A549 (cell line): Measurements from ENCODE around the gene BCAS4. TPM values are rescaled to one million over a fixed set of nuclear protein-coding genes. Genes with fewer than 3 reads are reported as not detected.

ENCODE experiments used
- ATAC-seq, 2 experiments: fragments of 200-7000 bp in 1 of 2; fragments of >200 bp in 1 of 2; cut with Nextera tagmentation in 1 of 2; cut with Tn5 transposase in 1 of 2; 3 replicates each; pipeline versions ENCODE4 v1.8.0 to v1.9.1; 2018 to 2020; ENCODE audit warnings: mild to moderate bottlenecking in 1 of 2, moderate library complexity in 1 of 2
- CTCF ChIA-PET: fragments of 300-600 bp; sonication (Branson Sonifier 250); formaldehyde crosslinking; extraction: SDS; loops from one replicate; lab custom pipeline; 2021; ENCODE audit warnings: antibody characterized with exemption, inconsistent platforms; lab: Yijun Ruan, JAX
- POLR2A ChIA-PET: fragments of 350-600 bp; formaldehyde crosslinking; extraction: SDS; loops from one replicate; lab custom pipeline; 2021; ENCODE audit warnings: antibody characterized with exemption, inconsistent platforms; lab: Yijun Ruan, JAX
- DNase-seq, 2 experiments: peaks; one replicate each; pipeline versions ENCODE4 v3.0.0 to v3.0.0-alpha.2; 2011 to 2016; ENCODE audit warnings: low read depth in 1 of 2, low spot score in 1 of 2
- FAIRE-seq: peaks from 2 replicates; lab custom pipeline; 2011; peaks lifted over from hg19 to GRCh38; lab: Jason Lieb, UNC
- H3K27ac ChIP-seq, 2 experiments: fragments of >200 bp; sonication (Bioruptor Twin); formaldehyde crosslinking; 3 replicates each; pipeline ENCODE4 v1.5.1; 2016 to 2017
- H3K4me1 ChIP-seq: fragments of >200 bp; sonication (Bioruptor Twin); formaldehyde crosslinking; 3 replicates; pipeline ENCODE4 v1.6.1; 2016
- H3K4me2 ChIP-seq: fragments of >200 bp; sonication (Bioruptor Twin); formaldehyde crosslinking; 3 replicates; pipeline ENCODE4 v1.6.1; 2016
- H3K4me3 ChIP-seq: fragments of >200 bp; sonication (Bioruptor Twin); formaldehyde crosslinking; 3 replicates; pipeline ENCODE4 v1.5.1; 2016
- H3K9me3 ChIP-seq: fragments of >200 bp; sonication (Bioruptor Twin); formaldehyde crosslinking; 3 replicates; pipeline ENCODE4 v1.6.1; 2016
- ATOH8 ChIP-seq: fragments of 250-450 bp; sonication (Bioruptor Pico); IDR thresholded peaks from 2 replicates; pipeline ENCODE4 v1.5.0; 2020; ENCODE audit warnings: low read depth, mild to moderate bottlenecking, moderate library complexity
- E2F6 ChIP-seq: IDR thresholded peaks from 2 replicates; pipeline ENCODE4 v1.6.1; 2012; ENCODE audit warnings: low read depth, borderline replicate concordance
- EHF ChIP-seq: fragments of 250-450 bp; sonication (Bioruptor Pico); IDR thresholded peaks from 2 replicates; pipeline ENCODE4 v1.5.0; 2020; ENCODE audit warnings: mild to moderate bottlenecking
- EHMT2 ChIP-seq: fragments of 200-600 bp; sonication (generic); IDR thresholded peaks from 2 replicates; pipeline ENCODE4 v1.6.1; 2016; ENCODE audit warnings: antibody characterized with exemption, low read depth, mild to moderate bottlenecking, moderate library complexity
- FOXS1 ChIP-seq: fragments of 250-450 bp; sonication (Bioruptor Pico); IDR thresholded peaks from 2 replicates; pipeline ENCODE4 v1.5.0; 2020; ENCODE audit warnings: mild to moderate bottlenecking, moderate library complexity
- HDAC2 ChIP-seq: fragments of 200-600 bp; sonication (generic); IDR thresholded peaks from 2 replicates; pipeline ENCODE4 v1.6.1; 2016
- HOXA7 ChIP-seq: fragments of 250-450 bp; sonication (Bioruptor Pico); IDR thresholded peaks from 2 replicates; pipeline ENCODE4 v1.5.0; 2020; ENCODE audit warnings: mild to moderate bottlenecking, moderate library complexity
- HOXB13 ChIP-seq: fragments of 250-450 bp; sonication (Bioruptor Pico); IDR thresholded peaks from 2 replicates; pipeline ENCODE4 v1.5.0; 2020; ENCODE audit warnings: low read depth, mild to moderate bottlenecking, moderate library complexity
- JUNB ChIP-seq: fragments of >200 bp; sonication (Bioruptor Twin); formaldehyde crosslinking; IDR thresholded peaks from 2 replicates; pipeline ENCODE4 v1.6.1; 2016
- KDM5A ChIP-seq: fragments of 200-600 bp; sonication (generic); IDR thresholded peaks from 2 replicates; pipeline ENCODE4 v1.6.1; 2016; ENCODE audit warnings: antibody characterized with exemption, mild to moderate bottlenecking
- MAX ChIP-seq: IDR thresholded peaks from 2 replicates; pipeline ENCODE4 v1.6.1; 2012
- NFE2L2 ChIP-seq: fragments of 150-350 bp; conservative IDR thresholded peaks from 2 replicates; pipeline ENCODE4 v1.6.1; 2014; ENCODE audit warnings: low read length
- NR3C1 ChIP-seq: fragments of >200 bp; sonication (Bioruptor Twin); formaldehyde crosslinking; IDR thresholded peaks from 3 replicates; pipeline ENCODE4 v1.6.1; 2017
- PHF8 ChIP-seq: fragments of 200-600 bp; sonication (generic); IDR thresholded peaks from 2 replicates; pipeline ENCODE4 v1.6.1; 2016; ENCODE audit warnings: low read depth, mild to moderate bottlenecking, antibody characterized with exemption, moderate library complexity, borderline replicate concordance
- RAD21 ChIP-seq, 2 experiments: fragments of >200 bp in 1 of 2; sonication (Bioruptor Twin) in 1 of 2; formaldehyde crosslinking in 1 of 2; IDR thresholded peaks in 1 of 2; conservative IDR thresholded peaks in 1 of 2; 2 replicates in 1 of 2; 3 replicates in 1 of 2; pipeline ENCODE4 v1.6.1; 2012 to 2018; ENCODE audit warnings: inconsistent platforms in 1 of 2
- RARB ChIP-seq: fragments of 250-450 bp; sonication (Bioruptor Pico); IDR thresholded peaks from 2 replicates; pipeline ENCODE4 v1.8.0; 2021; ENCODE audit warnings: mild to moderate bottlenecking, moderate library complexity
- REST ChIP-seq: fragments of 200-600 bp; sonication (generic); IDR thresholded peaks from 2 replicates; pipeline ENCODE4 v1.6.1; 2016; ENCODE audit warnings: antibody characterized with exemption, mild to moderate bottlenecking, moderate library complexity
- RFX5 ChIP-seq: fragments of 450-650 bp; IDR thresholded peaks from 2 replicates; pipeline ENCODE4 v1.7.1; 2014; ENCODE audit warnings: antibody characterized with exemption, mild to moderate bottlenecking, moderate library complexity
- ZFP36 ChIP-seq: fragments of 450-650 bp; IDR thresholded peaks from 2 replicates; pipeline ENCODE4 v1.6.1; 2014; ENCODE audit warnings: borderline replicate concordance; ENCODE audit not compliant: partially characterized antibody
- ZSCAN20 ChIP-seq: fragments of 250-450 bp; sonication (Bioruptor Pico); IDR thresholded peaks from 2 replicates; pipeline ENCODE4 v1.8.0; 2022; ENCODE audit warnings: mild to moderate bottlenecking, moderate library complexity
- WGBS: methylation state at CpG from one replicate; pipeline ENCODE4 v1.1.6; 2017; ENCODE audit errors: missing lambda C conversion rate; 5-methylcytosine and 5-hydroxymethylcytosine counted together
- polyA plus RNA-seq, 4 experiments: library from polyadenylated mRNA; depleted of rRNA in 3 of 4; stranded (reverse); fragments of >200 nt; fragmentation: RNase III in 1 of 4; extraction: RNeasy Plus Mini Kit Qiagen cat#74134 plus additional on column Dnase treatment in 1 of 4; gene quantifications; 2 replicates in 3 of 4; 3 replicates in 1 of 4; pipeline ENCODE4 v1.2.3, GENCODE V29; 2011 to 2017

The BCAS4 gene
- polyA plus RNA-seq, 2 of the 4 experiments (the other 2 are of a cell fraction): 16.9 to 48.4 TPM

GRCh38 chr20:50870561-50871161 lies 75.8 kb downstream of the BCAS4 start:
- no peaks in the 10 kb centered on the region for H3K9me3 ChIP-seq
- H3K4me3 ChIP-seq: no peak overlapping the region
- no peak for ATAC-seq
- POLR2A ChIA-PET: no interaction called here
- DNase-seq: no peak
- FAIRE-seq: no peak
- no peak overlapping the region for H3K4me2 ChIP-seq
- no peak overlapping the region for H3K27ac ChIP-seq
- CTCF ChIA-PET: interaction anchor here (1.3 to 1.7 kb wide), 3 partner anchors 12 to 76 kb away, joined by 3 to 5 read pairs (median 3); partner anchors contain the start of gene BCAS4
- 92% methylated on average over 13 of the region's 19 CpGs for WGBS
- TF ChIP-seq ATOH8 (CRISPR knock-in tag): no peak
- TF ChIP-seq RARB: no peak
- no peak for TF ChIP-seq MAX
- TF ChIP-seq EHF: no peak
- TF ChIP-seq NR3C1: no peak
- TF ChIP-seq FOXS1 (CRISPR knock-in tag): no peak
- no peak for TF ChIP-seq KDM5A
- no peak for TF ChIP-seq HOXA7 (CRISPR knock-in tag)
- no peak for TF ChIP-seq ZSCAN20
- no peak for TF ChIP-seq REST
- TF ChIP-seq EHMT2: no peak
- no peak for TF ChIP-seq HOXB13 (CRISPR knock-in tag)
- TF ChIP-seq RAD21 (conservative IDR thresholded peaks at IDR 0.05 in 1 of 2, IDR thresholded peaks at IDR 0.05 in 1 of 2): no peak
- TF ChIP-seq E2F6: no peak
- no peak for TF ChIP-seq HDAC2
- no peaks in the 10 kb centered on the region for H3K4me1 ChIP-seq

- no peaks in the 10 kb centered on the region for H3K9me3 ChIP-seq
- no peak overlapping the region for H3K4me2 ChIP-seq
- H3K4me1 ChIP-seq: no peaks in the 10 kb centered on the region
- POLR2A ChIA-PET: interaction anchor here (0.6 kb wide), 1 partner anchor 37 kb away, joined by 5 read pairs; no protein-coding TSS in a partner anchor
- no peak overlapping the region for H3K27ac ChIP-seq
- ATAC-seq (no peak), DNase-seq (no peak)
- no peak for TF ChIP-seq MAX
- TF ChIP-seq HOXA7 (CRISPR knock-in tag): no peak
- TF ChIP-seq JUNB: no peak
- no peak for TF ChIP-seq RFX5
- no peak for TF ChIP-seq NFE2L2
- no peak for TF ChIP-seq PHF8
- no peak for TF ChIP-seq ZFP36
- TF ChIP-seq, all 56 proteins: peak for 0
- H3K4me3 ChIP-seq: no peak overlapping the region
- no peak for FAIRE-seq
- CTCF ChIA-PET: interaction anchor here (0.5 to 1.8 kb wide), 3 partner anchors 7 to 398 kb away, joined by 3 to 6 read pairs (median 3); no protein-coding TSS in a partner anchor
- WGBS: 92% methylated on average over 16 of the region's 16 CpGs
Measured at GRCh38 chr20:50872560-50873425, 77.9 kb downstream of the BCAS4 start.
